ENCODE results near the gene FAM111A.

FAM111A gene

DNA sequence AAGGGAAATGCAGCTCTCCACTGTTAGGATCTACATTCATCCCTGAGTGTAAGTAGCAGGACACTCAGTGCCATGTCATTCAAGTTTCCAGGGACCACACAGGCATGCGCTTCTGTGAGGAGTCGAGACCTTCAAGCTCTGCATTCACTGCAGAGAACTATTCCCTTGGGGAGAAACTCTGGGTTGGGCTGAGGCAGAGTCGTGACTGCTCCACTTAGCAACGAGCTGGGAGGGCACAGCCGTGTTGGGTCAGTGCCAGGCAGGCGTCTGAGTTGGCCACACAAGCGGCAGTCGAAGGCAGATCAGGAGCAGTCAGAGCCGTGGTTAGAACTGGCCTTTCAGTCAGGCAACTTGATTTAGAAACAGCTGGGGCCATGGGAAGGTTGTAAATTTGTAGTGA lies 55.3 kb downstream of the FAM111A start:
- Histone ChIP-seq H3K79me2 (ENCODE audit: low read length) (no peaks in the 10 kb centered on the region), H3K36me3 (replicated peaks; ENCODE audit: insufficient read depth, low read length) (no peaks in the 10 kb centered on the region), H3K9me2 (replicated peaks; ENCODE audit: insufficient read depth, low read length) (no peaks in the 10 kb centered on the region), H3K4me2 (ENCODE audit: low read depth, low read length) (no peak overlapping the region), H3F3A (ENCODE audit: insufficient read depth, low read length) (no peaks in the 10 kb centered on the region), H2AFZ (ENCODE audit: low read length) (no peak overlapping the region), H3K9ac (ENCODE audit: low read length) (no peak overlapping the region), H3K27me3 (replicated peaks; ENCODE audit: insufficient read depth, low read length) (no peaks in the 10 kb centered on the region), H3K4me1 (ENCODE audit: low read length) (peaks cover 9% of the 10 kb centered on the region), H3K27ac (ENCODE audit: low read length) (no peak overlapping the region), H3K9me3 (replicated peaks; ENCODE audit: insufficient read depth, low read length) (no peaks in the 10 kb centered on the region), H3K4me3 (ENCODE audit: low read length) (no peak overlapping the region), H4K20me1 (ENCODE audit: insufficient read depth, low read length) (no peaks in the 10 kb centered on the region)
- TF ChIP-seq, protein P1, sequence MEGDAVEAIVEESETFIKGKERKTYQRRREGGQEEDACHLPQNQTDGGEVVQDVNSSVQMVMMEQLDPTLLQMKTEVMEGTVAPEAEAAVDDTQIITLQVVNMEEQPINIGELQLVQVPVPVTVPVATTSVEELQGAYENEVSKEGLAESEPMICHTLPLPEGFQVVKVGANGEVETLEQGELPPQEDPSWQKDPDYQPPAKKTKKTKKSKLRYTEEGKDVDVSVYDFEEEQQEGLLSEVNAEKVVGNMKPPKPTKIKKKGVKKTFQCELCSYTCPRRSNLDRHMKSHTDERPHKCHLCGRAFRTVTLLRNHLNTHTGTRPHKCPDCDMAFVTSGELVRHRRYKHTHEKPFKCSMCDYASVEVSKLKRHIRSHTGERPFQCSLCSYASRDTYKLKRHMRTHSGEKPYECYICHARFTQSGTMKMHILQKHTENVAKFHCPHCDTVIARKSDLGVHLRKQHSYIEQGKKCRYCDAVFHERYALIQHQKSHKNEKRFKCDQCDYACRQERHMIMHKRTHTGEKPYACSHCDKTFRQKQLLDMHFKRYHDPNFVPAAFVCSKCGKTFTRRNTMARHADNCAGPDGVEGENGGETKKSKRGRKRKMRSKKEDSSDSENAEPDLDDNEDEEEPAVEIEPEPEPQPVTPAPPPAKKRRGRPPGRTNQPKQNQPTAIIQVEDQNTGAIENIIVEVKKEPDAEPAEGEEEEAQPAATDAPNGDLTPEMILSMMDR (IDR thresholded peaks at IDR 0.05; ENCODE audit: low read length) = no peak
- TF ChIP-seq EZH2 (optimal IDR thresholded peaks at IDR 0.05; ENCODE audit: low read depth, low read length) (no peak), EZH2phosphoT487 (IDR thresholded peaks at IDR 0.05; ENCODE audit: low read length) (no peak)
- no peak for DNase-seq

DNA sequence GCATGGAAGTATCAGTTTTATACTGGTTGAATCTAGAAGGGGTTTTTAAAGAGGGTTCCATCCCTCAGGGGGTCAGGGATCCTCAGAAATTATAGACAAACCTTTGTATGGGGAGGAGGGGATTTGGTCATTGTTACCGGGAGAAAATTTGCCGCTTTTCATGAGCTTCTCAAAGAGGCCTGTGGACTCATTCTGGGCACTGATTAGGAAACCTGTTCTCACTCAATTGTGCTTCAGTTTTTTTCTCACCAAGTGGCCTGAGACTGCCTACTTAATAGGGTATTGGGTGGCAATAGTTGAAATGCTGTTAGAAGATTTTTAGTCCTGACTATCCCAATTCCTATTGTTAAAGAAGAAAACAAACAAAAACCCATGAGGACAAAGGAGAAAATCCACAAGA lies 56.1 kb downstream of the FAM111A start:
- Histone ChIP-seq H3K4me1 (ENCODE audit: low read length) (peaks cover 9% of the 10 kb centered on the region), H3K27ac (ENCODE audit: low read length) (no peak overlapping the region), H3K9ac (ENCODE audit: low read length) (no peak overlapping the region), H3K79me2 (ENCODE audit: low read length) (no peaks in the 10 kb centered on the region), H4K20me1 (ENCODE audit: insufficient read depth, low read length) (no peaks in the 10 kb centered on the region), H3K36me3 (replicated peaks; ENCODE audit: insufficient read depth, low read length) (no peaks in the 10 kb centered on the region), H3K4me2 (ENCODE audit: low read depth, low read length) (no peak overlapping the region), H3K4me3 (ENCODE audit: low read length) (no peak overlapping the region), H3K9me2 (replicated peaks; ENCODE audit: insufficient read depth, low read length) (no peaks in the 10 kb centered on the region), H3K27me3 (replicated peaks; ENCODE audit: insufficient read depth, low read length) (no peaks in the 10 kb centered on the region), H3F3A (ENCODE audit: insufficient read depth, low read length) (no peaks in the 10 kb centered on the region), H3K9me3 (replicated peaks; ENCODE audit: insufficient read depth, low read length) (no peaks in the 10 kb centered on the region), H2AFZ (ENCODE audit: low read length) (no peak overlapping the region)
- TF ChIP-seq, protein P1 (IDR thresholded peaks at IDR 0.05; ENCODE audit: low read length) = no peak
- TF ChIP-seq EZH2phosphoT487 (IDR thresholded peaks at IDR 0.05; ENCODE audit: low read length) (no peak), EZH2 (optimal IDR thresholded peaks at IDR 0.05; ENCODE audit: low read depth, low read length) (no peak)
- DNase-seq = no peak

DNA sequence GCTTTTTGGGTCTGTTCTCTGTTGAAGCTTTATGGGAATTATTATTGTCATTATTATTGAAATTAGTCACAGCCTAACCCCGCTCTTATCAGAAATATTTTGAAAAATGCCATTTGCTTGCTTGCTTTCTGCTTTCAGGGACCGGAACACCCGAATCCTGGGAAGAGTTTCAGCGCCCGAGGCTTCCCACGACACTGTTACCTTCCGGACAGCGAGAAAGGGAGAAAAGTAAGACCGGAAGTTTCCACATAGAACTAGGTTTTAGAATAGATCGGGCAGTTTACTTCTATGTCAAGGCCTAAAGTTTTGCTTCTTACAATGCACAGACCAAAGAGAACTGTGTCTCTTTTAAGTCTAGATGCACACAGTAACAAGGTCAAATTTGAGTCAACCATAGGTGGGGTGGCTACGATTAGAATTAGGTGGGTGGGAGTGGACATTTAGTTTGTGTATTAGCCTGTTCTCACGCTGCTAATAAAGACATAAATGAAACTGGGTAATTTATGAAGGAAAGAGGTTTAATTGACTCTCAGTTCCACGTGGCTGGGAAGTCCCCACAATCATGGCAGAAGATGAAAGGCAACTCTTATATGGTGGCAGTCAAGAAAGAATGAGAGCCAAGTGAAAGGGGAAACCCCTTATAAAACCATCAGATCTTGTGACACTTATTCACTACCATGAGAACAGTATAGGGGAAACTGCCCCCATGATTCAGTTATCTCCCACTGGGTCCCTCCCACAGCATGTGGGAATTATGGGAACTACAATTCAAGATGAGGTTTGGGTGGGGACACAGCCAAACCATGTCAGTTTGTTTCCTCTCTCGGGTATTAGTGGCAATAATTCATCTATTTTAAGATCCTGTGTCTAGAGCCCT lies 57.1 kb downstream of the FAM111A start:
- H3K4me1 ChIP-seq (ENCODE audit: low read length) = peaks cover 9% of the 10 kb centered on the region

More for the DNA sequence above, 57.1 kb downstream of the FAM111A start:
- Histone ChIP-seq H3F3A (ENCODE audit: insufficient read depth, low read length) (no peaks in the 10 kb centered on the region), H3K4me3 (ENCODE audit: low read length) (no peak overlapping the region), H2AFZ (ENCODE audit: low read length) (no peak overlapping the region), H3K79me2 (ENCODE audit: low read length) (no peaks in the 10 kb centered on the region), H3K9me2 (replicated peaks; ENCODE audit: insufficient read depth, low read length) (no peaks in the 10 kb centered on the region), H4K20me1 (ENCODE audit: insufficient read depth, low read length) (no peaks in the 10 kb centered on the region), H3K36me3 (replicated peaks; ENCODE audit: insufficient read depth, low read length) (no peaks in the 10 kb centered on the region), H3K27me3 (replicated peaks; ENCODE audit: insufficient read depth, low read length) (no peaks in the 10 kb centered on the region), H3K9me3 (replicated peaks; ENCODE audit: insufficient read depth, low read length) (no peaks in the 10 kb centered on the region), H3K4me2 (ENCODE audit: low read depth, low read length) (peak overlapping the region; percentile 4; the same call in 1 of the 2 replicates), H3K9ac (ENCODE audit: low read length) (no peak overlapping the region), H3K27ac (ENCODE audit: low read length) (no peak overlapping the region)
- DNase-seq = peak; percentile 54
- TF ChIP-seq EZH2phosphoT487 (IDR thresholded peaks at IDR 0.05; ENCODE audit: low read length) (no peak), EZH2 (optimal IDR thresholded peaks at IDR 0.05; ENCODE audit: low read depth, low read length) (no peak)
- TF ChIP-seq, protein P1 (IDR thresholded peaks at IDR 0.05; ENCODE audit: low read length) = no peak
